HG03066 (cell line): ENCODE results near the gene SEMA3F.

Experiments
- ATAC-seq: cut with Tn5 transposase; IDR thresholded peaks from one replicate; pipeline ENCODE4 v1.9.1; 2021; ENCODE audit warnings: low read depth; ENCODE audit not compliant: unreplicated experiment

The SEMA3F gene

DNA sequence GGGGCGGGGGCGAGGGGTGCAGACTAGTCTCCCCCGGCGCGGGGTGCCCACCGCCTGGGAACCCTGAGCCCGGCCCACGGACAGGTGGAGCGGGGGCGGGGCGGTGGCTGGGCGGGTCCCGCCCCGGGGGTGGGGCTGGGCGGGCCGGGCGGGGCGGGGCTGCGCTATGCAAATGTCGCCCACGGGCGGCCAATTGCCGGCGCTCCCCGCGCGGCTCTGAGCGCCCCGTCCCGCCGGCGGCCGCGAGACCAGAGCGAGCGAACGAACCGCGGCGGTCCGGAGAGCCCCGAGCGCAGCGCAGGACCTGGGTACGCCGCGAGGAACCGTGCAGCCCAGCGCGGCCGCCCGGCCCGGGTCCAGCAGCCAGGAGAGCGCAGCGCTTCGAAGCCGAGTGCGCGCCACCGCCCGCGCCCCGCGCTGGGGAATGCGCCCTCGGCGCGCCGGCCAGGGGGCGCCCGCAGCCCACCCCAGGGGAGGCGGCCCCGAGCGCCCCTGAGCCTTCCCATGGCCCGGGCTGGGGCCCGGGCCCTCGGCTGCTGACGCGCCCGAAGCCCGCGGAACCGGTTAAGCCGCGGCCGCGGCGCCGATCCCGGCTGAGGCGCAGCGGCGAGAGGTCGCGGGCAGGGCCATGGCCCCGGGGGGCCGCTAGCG, at the start of gene SEMA3F:
SEMA3F (plus strand) TSS at position 485 of the 651 bp plus-strand sequence. CDS start 4,299 bp downstream, outside the sequence.
- no peak for ATAC-seq

- no peak for ATAC-seq
These were observed 43.4 kb upstream of the SEMA3F start for GRCh38 chr3:50111757-50112156.

DNA sequence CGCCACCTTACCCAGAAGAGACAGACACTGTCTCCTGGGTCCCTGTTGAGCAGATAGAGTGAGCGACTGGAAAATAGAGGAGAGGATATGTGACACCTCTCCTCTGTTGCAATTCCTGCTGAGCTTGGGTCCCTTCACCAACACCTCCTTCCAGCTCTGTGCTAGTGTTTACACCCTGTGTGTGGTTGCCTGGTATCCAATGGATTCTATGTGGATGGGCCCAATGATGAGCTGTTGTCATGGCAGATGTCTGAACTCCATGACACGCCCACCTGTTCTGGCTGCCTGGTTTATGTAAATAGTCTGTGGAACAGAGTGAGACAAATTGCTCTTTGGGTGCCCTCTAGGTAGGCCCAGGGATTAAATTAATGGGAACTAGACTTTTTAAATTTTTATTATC, 42.7 kb upstream of the SEMA3F start:
- ATAC-seq = no peak

DNA sequence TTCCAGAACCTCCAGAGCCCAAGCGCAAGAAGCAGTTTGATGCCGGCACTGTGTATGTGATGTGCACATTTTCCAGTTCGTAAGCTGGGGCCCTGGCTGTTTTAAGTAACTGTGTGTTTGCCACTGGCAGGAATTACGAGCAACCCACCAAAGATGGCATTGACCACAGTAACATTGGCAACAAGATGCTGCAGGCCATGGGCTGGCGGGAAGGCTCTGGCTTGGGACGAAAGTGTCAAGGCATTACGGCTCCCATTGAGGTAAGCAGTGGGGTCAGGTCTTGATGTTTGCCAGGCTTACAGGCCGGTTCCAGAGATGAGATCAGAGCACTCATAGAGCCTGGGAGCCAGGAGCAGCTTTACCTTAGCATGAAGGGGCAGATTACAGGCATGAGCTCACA, 38.0 kb upstream of the SEMA3F start:
- ATAC-seq = no peak

DNA sequence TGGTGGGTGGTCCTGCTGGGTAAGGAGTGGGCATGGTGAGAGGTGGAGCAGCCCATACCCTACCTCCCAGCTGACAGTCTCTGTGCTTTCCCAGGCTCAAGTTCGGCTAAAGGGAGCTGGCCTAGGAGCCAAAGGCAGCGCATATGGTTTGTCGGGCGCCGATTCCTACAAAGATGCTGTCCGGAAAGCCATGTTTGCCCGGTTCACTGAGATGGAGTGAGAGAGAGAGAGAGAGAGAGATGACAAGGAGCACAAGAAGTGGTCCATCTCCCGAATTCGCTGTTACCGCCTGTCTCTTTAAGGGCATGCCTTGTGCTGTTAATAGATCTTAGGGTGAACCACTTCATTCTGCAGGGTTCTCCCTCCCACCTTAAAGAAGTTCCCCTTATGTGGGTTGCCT, 36.9 kb upstream of the SEMA3F start:
- ATAC-seq = no peak

- no peak for ATAC-seq
These were observed 35.3 kb upstream of the SEMA3F start for GRCh38 chr3:50119786-50120185.

DNA sequence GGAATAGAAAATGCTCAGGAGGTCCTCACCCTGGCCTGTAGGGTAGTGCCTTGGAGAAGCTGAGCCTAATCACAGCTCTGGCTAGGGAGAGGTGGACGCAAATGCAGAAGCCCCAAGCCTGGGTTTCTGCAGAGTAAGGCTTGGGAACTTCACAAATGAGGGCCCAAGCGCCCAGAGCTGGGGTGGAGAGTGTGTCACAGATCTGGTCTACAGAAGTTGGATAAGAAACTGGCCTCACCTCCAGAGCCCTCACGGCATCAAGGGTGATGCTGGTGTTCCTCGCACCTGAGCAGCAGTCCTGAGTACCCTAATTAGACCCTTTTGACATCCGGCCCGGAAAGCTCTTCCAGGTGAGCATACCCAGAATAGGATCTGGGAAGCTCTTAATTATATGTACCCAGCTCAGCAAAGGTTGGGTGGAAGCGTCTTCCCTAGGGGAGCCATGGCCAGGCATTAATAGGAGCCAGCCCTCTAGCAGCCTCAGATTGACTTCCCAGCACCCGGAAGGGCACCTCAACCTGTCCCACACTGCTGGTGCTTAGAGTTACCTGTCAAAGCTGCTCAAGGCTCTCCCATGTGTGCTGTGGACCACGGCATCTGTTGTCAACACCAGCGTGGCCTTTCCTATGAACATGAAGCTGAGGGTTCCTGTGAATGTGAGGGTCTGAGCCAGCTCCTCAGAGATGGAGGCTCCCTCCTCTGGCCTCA, 34.6 kb upstream of the SEMA3F start:
- ATAC-seq = no peak

DNA sequence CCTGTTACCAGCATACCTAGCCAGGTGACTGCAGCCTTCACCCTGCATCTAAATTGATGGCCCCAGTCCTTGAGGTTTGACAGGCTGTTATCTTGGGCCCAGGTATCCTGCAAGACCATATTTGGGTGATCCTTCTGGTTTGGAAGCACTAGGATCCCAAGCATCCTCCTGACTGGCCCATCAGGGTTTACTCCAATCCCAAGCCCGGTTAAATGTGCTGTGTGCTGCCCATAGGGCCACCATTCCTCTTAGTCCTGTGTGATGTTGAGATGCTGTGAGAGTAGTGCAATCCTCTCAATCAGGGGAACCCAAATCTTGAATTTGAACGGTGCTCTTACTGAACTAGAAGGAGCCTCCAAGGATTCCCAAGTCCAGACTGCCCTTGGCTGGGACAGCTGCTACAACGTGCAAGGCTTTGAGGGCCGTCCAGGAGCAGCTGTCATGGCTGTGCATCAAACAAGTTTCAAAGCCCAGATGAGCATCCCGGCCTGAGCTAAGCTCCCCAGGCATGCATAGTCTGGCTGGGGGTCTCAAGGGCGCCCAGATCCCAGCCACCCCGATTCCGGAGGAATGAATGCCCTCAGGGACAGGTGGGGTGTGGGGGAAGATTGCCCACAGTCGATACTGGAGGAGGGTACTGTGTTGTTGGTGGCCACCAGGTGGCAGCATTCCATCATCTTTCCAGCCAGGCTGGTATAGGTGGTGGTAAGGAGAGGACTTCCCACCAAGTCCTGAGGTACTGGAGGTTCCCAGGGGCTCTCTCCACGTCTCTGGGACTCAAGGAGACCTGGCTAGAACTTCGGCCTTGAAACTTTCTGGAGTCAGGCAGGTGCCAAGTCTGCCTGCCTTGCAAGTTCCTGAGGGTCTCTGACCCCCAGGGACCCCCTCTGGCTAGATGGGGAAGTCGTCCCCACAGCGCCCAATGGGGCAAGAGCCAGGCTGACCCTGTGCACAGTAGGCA, 33.8 kb upstream of the SEMA3F start:
- peak; percentile 69 for ATAC-seq

- no peak for ATAC-seq
These were observed 33.1 kb upstream of the SEMA3F start for GRCh38 chr3:50122071-50122470.

DNA sequence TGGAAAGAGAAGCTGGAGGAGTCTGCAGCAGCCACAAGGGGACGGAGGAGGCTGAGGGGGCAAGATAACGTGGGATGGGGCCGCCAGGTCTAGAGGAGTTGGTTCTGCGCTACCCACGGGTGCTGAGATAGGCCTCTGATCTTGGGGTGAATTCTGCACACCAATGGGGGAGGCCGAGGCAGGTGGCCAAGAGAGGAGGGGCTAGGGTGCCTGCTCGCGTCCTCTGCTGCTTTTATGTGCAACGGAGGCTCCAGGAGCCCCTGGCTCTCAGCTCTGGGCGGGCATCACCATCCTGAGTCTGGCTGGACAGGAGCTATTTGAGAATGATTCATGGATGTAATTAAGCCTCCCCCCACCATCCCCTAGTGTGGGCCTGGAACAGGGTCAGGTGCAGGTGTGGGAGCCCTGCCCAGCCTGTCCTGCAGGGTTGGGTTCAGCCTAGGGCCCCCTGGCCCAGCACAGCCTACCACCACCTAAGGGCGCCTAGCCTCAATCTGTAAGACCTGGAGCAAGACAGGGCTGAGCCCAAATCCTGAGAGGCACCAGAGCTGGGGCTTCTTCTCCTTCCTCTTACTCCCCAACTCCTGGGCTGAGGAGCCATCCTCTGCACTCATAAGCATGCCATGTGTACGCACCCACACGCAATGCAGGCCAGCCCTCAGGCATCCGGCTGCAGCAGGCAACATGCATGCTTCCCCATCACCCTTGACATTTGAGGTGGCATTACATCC, 32.3 kb upstream of the SEMA3F start:
- ATAC-seq = no peak

- no peak for ATAC-seq
These were observed 31.6 kb upstream of the SEMA3F start for GRCh38 chr3:50123394-50124051.

DNA sequence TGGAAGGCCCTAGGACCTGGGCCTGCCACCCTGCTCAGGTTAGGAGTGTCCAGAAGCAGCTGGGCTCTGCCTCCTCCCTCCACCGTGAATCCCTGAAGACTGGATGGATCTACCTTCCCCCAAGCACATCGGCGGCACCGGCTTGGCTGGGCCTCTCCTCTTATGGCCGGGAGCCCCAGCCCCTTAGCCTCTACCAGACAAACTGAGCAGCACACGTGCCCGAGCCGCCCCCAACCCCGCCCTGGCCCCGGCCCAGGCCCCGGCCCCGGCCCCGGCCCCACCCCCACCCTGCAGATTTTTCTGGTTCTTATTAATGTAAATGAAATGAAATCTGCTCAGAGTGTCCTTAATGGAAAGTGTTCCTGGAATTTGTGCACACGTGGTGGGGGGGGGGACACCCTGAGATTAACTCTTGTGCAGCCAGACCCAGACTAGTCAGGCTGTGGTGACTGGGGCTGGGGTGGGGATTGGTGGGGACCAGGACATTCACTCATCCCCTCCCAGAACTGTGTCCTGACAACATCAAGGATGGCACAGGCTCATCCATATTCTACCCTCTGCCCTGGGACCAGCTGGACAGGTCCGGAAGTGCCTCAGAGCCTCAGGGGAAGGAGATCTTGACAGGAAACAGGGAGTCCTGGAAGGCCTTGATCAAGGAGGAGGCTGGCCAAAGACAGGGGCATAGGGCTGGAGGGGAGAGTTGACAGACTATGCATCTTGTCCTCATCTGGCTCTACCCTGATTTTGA, 30.9 kb upstream of the SEMA3F start:
- no peak for ATAC-seq

DNA sequence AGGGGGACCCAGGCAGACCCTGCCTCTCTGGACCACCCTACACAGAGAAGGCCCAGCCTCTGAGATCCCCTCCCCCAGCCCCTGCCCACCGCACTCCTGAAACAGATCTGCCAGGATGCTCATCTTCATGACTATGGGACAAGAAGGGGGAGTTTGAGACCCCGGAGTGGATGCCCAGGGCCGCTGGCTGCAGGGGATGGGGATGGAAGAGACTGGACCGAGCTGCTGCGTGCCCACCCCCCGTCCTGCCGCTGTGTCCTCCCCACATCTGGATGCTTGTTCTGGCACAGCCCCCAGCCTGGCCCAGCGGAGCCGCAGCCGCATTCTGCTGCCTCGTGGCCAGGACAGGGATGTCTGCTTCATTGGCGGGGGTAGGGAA, 30.3 kb upstream of the SEMA3F start:
- no peak for ATAC-seq

DNA sequence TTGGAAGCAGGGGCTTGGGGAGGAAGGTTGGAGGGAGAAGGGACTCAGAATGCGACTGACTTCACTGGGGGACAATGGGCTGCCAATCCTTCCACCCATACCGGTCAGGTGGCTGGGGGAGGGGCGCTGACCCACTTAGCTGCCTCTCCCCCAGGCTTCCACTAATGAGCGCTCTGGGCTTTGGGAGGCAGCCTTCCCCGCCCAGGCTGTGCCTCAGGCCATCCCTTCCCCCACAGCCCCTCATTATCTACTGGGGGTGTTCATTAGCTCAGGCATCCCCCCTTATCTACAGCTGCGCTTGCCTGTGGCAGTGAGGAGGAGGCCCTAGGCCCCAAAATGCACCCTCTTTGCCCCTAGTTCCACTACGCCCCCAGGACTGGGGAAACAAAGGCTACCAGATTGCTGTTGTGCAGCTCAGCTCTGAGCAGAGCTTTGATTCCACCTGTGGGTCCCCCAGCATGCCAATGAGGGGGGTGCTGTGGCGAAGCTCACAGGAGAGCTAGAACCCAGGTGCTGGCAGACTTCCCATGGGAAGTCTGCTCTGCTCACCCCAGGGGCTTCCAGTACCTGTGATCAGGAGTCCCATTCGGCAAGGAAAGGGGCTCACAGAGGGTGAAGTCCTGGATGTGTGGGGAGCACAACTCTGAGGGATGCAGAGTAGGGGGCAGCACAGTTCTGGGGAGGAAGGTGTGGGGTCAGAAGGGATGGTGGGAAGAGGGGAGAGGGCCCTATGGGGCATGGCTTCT, 29.4 kb upstream of the SEMA3F start:
- ATAC-seq = no peak

DNA sequence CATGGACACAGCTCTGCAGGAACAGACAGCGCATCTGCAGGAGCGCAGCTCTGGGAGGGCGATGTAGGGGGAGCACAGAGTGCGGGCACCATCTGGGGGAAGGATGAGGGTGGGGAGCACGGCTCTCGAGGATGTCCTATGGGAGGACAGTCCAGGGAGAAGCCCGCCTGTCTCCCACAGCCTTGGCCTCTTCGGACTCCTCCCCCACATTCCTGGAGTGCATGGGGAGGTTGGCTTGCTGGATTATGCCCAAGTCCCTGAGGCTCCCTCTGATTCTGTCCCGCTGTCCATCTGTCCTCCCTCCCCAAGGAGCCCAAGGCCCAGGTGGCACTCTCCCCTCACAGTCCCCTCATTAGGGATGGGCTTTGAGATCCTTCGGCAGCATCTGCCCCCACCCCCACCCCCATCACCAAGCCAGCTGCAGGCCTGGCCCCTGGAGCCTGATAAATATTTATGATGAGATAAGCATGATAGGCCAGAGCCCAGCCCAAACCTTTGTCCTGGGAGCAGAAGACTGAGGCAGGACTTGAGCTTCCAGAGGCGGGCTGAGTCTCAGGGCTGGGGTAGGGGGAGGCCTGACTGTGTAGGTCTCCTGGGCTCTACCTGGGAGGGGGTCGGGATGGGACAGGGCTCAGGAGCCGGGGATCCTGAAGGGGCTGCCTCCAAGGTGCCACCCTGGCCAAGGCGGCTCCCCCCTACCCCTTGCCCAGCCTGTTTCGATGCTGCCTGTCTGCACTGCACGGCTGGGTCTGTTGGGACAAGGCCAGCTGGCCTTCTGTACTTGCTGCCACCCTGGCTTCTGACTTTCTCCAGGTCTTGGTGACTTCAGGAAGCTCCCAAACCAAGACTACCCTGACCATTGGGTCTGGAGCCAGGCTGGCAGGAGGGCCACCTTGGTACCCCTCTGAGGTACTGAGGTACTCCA, 28.6 kb upstream of the SEMA3F start:
- ATAC-seq = no peak

DNA sequence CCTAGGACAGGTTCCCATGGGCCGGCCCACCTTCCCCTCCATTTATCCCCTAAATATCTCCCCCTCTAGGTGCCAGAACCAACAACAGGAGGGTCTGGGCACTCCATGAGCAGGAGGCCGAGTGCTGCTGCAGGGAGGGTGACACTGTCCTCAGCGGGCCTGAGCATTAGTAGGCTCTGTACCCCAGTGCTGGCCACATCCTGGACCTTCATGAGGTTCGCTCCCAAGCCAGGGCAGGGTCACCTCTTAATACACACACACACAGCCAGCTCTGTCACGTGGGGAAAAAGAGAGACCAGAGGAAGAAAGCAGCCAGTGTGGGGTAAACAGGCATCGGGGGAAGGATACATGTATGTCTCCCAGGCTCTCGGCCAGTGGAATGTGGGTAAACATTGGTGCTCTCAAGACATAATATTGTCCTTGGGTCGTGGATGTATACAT, 27.9 kb upstream of the SEMA3F start:
- no peak for ATAC-seq

DNA sequence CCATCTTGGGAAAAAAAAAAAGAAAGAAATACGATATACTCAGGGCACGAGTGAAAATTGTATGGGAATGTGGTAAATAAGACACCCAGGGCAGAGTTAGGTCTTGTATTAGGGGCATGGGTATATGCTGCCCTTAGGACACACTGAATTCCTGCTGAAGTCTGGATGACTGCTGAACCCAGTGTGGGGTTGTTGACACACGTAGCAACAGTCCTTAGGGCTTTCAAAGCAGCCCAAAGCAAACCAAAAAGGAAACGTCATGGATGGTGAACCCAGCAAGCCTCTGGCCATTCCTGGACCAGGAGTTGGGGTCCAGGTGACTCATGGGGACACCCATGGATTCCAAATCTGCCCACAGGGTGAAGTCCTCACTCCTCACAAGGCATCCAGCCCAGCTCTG, 27.1 kb upstream of the SEMA3F start:
- ATAC-seq = no peak

DNA sequence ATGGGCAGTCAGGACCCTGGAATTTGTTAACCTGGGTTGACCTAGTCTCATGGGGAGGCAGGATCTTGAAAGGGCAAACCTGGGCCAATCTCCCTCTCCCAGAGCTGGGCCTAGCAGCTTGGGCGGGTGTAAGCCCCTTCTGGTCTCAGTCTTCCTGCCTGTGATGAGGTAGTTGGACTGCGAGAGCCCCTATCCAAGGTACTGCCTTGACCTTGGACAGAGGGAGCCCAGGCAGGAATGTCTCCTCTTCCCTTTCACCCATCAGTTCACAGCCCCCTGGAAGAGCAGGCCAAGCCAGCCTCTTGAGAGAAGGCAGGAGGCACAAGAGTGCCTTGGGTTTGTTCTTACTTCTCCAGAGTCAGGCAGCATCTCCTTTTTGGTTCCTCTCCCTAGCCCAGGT, 24.7 kb upstream of the SEMA3F start:
- ATAC-seq = no peak
